NCI-H1930 (cell line): ENCODE measurements around the gene SLMAP.
"Not testable (repeated sequence)": the region's sequence is repeated elsewhere in the genome, so short reads cannot be mapped to it uniquely, and the experiment has no call there.

Experiments
- DNase-seq, 2 experiments: peaks; one replicate each; lab custom pipeline; 2025; lab: John Stamatoyannopoulos, UW

The SLMAP gene

DNA sequence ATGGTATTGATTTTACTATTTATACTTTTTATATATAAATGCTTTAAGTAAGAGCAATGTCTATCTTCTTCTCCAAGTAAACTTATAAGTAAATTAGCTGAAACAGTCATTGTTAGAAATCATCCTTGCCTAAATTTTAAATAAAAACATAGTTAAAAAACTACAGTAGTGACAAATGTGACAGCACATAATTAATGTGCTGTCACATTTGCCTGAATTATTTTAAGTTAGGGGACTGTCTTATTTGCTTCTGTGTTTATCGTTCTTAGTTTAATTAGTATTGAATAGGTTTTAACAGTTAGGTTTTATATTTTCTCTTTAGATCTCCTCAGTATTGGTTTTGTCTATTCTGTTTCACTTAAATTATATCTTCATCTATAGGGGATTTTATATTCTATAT is 36.1 kb downstream of the SLMAP start:
- DNase-seq = no peak

DNA sequence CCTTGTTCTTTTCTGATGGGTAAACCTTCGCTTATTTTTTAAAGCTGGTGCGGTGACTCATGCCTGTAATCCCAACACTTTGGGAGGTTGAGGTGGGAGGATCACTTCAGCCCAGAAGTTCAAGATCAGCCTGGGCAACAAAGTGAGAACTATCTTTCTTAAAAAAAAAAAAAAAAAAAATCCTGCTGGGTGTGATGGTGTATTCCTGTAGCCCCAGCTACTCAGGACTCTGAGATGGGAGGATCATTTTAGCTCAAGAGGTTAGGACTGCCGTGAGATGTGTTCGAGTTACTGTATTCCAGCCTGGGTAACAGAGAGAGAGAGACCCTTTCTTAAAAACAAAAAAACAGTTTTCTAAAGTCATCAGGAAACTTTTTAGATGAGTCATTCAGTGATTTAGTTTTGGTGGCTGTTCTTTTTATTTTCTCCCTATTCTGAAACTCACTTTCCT is 37.7 kb downstream of the SLMAP start:
- DNase-seq = no peak

DNA sequence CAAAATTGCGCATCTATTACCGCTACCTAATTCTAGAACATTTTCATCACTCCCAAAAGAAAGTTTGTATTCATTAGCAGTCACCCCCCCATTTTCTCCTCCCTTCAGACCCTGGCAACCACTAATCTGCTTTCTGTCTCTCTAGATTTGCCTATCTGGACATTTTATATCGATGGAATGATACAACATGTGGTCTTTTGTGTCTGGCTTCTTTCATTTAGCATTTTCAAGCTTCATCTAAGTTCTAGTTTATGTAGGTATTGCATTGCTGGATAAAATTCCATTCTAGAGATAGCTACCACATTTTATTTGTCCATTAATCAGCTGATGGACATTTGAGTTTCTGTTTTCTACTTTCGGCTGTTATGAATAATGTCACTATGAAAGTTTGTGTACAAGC is 38.4 kb downstream of the SLMAP start:
- DNase-seq = no peak

DNA sequence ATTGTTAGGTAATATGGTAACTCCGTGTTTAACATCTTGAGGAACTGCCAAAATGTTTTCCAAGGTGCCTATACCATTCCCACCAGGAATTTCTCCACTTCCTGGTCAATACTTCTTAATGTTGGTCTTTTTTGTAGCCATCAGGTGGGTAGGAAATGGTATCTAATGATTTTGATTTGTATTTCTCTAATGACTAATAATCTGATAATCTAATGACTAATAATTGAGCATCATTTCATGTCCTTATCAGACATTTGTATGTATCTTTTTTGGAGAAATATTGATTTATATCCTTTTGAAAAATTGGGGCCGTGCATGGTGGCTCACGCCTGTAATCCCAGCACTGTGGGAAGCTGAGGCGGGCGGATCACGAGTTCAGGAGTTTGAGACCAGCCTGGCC is 38.8 kb downstream of the SLMAP start:
- DNase-seq = no peak

DNA sequence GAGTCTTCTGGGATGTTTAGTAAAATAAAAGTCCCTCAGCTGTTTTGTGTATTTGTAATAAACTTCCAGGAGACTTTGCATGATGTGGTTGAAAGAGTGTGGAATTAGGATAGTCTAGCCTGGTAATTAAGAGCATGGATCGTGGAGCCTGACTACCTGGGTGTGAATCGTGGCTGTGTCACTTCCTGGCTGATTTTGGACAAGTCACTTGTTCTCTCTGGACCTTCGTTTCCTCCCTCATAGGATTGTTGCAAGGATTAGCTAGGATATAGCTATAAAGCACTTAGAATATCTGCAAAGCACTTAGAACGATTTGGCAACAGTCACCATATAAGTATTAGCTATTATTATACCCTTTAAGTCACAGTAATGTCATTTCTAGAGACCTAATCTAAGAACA is 40.2 kb downstream of the SLMAP start:
- no peak for DNase-seq

DNA sequence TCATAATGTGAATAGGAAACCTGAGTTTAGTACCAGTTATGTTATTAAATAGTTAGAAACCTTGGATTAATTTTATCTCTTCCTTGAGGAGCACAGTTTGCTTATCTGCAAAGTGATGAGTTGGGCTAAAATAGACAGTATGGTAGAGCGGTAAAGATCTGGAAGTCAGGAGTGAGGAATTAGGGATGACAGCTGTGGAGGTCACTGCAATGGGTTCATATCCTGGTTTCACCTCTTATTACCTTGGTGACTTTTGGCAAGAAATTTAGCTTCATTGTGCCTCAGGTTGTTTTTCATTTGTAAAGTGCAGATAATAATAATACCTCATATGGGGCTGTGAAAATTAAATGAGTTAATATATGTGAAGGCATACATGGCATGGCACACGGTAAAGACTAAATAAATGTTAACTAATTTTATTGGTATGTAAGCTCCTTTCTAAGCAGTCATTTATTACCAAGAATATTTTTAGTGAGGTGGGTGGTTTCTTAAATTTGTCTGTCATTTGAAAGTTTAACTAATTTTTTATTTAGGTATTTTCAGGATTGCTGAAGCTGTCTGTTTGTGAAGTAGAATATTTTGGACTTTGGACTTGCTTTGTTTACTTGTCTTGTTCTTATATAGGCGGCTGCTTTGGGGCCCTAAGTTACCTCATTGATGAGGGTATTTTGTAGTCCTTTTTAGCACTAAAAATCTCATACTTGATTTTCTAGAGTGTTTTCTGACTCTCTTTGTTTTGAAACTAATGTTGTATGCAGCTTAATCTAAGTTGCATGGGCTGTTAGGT is 41.8 kb downstream of the SLMAP start:
- DNase-seq = no peak

DNA sequence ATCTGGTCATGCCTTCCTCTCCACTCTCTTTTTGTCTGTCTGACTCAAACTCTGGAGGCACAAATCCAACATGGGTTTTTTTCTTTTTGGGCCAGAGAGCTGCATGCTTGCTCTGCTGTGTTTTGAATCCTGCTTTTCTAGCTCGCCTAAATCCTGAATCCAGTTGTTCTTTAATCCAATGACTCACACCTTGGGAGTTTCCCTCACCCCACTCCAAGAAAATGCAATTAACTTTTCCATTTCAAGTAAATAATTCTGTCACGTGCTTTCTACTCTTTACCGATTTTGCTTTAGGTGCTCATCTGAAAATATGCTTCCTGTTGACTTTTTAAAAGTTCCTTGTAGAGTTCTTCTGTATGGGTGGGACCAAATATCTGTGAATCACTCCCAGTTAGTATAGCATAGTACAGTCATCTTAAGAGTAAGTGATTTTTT is 47.6 kb downstream of the SLMAP start:
- no peak for DNase-seq

DNA sequence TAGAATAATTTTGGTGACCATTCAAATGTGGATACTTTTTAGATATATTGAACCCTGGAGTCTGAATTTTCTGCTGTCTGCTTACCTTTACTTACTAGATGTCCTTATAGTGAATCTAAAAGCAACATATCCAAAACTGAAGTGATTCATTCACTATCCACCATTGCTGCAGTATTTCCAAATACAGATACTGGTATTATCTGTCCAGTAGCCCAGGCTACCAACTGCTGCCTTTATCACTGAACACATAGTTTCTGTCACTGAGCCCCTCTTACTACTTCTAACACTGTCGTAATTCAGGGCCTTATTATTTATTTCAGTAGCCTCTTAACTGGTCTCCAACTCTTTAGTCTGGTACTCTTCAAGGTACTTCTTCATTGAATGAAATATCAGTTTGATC is 49.2 kb downstream of the SLMAP start:
- no peak for DNase-seq

DNA sequence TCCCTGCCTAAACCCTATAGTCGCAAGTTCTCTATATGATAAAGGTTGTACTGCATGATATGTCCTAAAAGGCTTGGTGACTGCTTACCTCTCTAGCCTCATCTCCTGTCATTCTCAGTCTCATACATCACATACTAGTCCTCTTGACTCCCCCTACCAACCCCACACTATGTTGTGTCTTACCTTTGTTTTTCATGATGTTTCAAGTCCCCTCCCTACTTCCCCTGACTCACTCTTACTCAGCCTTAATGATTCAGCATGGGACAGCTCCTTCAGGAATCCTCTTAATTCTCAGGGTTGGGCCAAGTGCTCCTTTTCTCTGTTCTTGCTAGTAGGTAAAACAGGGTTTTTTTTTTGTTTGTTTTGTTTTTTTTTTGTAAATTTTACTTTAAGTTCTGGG is 49.6 kb downstream of the SLMAP start:
- no peak for DNase-seq

DNA sequence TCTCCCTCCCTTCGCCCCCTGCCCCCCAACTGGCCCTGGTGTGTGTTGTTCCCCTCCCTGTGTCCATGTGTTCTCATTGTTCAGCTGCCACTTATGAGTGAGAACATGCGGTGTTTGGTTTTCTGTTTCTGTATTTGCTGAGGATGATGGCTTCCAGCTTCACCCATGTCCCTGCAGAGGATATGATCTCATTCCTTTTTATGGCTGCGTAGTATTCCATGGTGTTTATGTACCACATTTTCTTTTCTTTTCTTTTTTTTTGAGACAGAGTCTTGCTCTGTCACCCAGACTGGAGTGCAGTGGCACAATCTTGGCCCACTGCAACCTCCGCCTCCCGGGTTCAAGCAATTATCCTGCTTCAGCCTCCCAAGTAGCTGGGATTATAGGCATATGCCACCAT is 50.1 kb downstream of the SLMAP start:
- DNase-seq = not testable (repeated sequence)

DNA sequence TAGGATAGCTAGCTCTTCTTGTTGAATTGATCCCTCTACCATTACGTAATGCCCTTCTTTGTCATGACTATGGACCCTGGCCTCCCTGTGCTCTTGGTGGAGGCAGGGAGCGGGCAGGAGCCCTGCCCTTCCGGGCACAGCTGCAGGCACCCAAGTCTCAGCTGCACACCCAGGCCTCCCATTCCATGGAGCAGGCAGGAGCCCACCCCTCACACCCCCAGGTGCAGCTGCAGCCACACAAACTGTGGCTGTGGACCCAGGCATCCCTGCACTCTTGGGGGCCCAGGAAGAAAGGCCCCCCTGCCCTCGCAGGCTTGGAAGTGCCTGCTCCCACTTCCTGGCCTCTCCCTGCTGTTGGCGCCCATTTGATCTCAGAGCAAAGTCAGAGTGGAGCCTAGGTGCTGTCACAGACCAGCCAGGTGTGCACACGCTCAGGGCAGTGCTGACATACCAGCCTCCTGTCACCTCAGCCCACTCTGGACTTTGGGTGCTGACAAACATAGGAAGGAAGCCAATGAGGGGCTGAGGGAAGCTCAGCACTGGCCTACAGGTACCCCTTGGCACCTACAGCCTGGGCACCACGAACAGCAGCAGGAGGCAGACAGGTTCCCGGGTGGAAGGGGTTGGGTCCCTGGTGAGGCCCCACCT is 53.0 kb downstream of the SLMAP start:
- no peak for DNase-seq

DNA sequence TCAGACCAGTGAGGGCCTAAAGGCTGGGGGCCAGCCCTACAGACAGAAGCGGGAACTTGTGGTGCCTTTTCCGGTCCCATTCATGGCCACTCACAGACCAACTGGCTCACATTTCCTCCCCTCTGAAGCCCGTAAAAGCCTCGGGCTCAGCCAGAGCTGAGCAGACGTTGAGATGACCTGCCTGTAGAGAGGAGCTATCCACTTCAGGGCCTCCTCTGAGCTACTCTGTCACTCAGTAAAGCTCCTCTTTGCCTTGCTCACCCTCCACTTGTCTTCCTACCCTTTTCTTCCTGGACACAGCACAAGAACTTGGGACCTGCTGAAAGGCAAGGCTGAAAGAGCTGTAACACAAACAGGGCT is 53.5 kb downstream of the SLMAP start:
- DNase-seq = no peak

DNA sequence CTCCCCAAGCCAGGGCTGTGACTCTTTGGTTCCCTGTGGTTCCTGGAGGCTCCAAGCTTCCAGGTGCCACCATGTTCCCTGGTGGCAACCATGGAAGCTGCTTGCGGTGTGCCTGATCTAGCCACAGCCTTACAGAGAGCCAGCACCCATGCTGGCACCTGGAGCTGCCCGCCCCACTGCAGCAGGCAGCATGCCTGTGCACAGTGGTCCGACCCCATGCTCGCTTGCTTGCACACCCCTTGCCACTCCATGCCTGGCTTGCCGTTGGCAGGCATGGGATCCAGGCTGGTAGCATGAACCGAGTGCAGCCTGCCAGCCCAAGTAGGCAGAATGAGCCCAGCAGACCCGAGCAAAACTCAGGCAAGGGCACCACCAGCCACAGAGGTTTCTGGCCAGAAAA is 53.9 kb downstream of the SLMAP start:
- no peak for DNase-seq

DNA sequence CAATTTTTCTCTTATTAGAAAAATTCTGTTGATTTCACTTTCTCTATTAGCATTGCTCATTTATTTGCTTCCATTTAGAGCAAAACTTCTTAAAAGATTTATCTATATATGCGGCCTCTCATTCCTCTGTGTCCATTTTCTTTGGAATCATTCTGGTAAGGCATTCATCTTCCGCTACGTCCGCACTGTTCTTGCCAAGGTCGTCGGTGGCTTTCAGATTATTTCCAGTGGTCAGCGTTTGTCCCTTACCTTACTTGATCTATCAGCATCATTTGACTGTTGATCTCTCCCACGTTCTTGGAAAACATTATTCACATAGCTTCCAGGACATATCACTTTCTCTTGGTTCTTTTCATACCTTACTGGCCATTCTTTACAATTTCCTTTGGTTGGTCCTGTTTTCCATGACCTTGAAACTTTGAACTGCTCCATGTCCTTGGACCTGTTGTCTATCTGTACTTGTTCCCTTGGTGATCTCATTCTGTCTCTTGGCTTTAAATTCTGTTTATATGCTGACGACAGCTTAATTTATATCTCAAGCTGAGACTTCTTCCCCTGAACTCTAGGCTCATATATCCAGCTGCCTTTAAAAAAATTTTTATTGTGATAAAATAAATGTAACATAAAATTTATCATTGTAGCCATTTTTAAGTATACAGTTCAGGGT is 54.5 kb downstream of the SLMAP start:
- DNase-seq = no peak

DNA sequence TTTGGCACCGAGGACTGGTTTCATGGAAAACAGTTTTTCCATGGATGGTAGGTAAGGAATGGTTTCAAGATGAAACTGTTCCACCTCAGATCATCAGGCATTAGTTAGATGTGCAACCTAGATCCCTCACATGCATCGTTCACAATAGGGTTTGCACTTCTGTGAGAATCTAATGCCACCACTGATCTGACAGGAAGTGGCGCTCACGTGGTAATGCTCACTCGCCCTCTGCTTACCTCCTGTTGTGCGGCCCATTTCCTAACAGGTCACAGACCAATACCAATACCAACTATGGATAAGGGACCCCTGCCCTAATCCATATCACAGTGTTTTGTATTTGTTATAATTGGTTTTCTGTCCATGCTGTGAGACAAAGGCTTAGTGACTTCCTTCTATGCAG is 58.9 kb downstream of the SLMAP start:
- no peak for DNase-seq

DNA sequence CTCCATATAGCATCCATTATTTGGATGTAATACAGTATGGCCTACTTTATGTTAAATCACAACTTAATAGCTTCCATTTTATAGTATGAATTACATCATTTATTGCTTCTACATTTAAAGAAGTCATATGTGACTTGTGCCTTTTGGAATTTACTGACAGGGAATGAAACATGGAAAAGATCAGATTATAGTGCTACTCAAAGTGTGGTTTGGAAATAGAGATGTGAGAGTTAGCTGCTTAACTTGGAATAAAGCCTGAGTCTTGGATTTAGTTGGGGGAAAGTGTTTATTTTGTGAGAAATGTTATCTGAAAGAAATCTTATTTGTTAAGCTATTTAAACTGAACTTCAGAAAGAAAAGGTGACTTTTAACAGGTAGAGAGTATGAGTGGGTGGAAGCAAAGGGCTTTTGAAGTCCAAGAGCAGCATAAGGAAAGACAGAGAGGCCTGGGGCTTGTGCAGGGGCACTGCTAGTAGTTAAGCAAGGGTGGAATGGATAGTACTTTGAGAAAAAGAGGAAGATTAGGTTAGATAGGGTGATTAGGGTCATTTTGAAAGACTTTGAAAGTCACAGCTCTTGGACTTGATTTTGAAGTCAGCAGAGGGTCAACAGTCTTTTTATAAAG is 60.5 kb downstream of the SLMAP start:
- DNase-seq = no peak

DNA sequence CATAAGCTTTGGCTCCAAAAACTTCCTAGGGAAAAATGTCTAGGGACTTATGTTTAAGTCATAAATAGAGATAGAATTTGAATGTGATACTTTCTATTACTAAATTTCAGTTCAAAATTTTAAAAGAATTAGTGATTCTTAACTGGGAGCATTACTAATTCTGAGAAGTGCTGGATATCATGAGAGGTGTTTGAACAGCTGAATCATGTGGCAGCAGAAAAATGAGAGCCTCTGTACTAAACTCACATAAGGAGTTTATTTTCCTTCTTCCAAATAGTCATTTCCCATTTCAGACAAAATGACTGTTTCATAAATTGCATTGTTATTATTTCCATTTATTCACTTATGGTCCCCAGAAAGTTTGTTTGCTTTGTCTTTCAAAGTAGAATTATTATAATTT is 62.7 kb downstream of the SLMAP start:
- DNase-seq = no peak

DNA sequence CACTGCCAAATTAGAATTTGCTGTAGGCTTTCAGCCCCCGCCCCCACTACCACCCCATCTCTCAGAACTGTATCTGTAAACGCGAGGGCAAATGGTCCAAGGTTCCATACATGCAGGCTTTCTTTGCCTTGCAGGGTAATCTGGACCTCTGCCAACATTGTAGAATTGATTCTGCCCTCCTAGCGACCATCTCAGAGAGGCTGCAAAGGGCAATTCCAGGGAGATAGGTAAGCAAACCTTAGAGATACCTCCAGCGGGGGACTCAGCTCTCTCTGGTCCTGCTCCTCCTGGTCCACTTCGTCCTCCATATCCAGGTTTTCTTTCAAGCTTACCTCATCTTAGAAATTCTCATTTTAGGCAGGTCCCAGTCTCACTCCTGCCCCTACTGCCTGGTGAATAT is 64.4 kb downstream of the SLMAP start:
- no peak for DNase-seq

DNA sequence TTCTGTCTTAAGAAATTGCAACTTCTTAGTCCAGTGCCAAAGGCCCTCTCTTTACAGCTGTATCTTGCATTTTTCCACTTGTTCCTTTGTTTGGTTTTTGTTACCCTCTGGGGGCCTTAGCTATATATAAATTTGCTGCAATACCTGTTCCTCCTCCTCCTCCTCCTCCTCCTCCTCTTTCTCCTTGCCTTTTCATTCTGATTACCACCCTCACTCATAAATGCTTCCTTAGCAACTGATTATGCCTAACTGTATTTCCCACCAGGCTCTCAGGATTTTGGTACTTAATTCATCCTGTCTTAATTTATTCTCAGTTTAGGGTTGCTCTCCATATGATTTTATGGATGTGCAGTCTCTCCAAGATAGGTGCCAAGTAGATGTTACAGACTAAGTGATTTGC is 65.7 kb downstream of the SLMAP start:
- DNase-seq = no peak

DNA sequence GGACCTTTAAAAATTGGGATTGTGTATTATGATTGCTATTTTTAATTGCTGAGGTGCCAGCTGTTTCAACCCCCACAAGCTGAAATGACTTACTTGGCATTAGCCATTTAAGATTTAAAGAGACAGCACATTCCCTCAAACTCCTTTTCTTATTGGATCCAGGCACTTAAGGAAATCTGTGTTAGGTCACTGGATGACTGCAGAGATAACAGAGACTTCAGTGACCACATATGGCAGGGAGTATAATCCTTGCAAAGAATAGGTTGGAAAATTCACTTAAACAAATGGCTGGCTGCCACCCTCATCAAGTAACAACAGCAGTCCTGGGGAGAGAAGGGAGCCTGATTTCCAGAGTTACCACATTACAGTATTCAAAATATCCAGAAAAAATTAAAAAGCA is 66.6 kb downstream of the SLMAP start:
- DNase-seq = no peak

DNA sequence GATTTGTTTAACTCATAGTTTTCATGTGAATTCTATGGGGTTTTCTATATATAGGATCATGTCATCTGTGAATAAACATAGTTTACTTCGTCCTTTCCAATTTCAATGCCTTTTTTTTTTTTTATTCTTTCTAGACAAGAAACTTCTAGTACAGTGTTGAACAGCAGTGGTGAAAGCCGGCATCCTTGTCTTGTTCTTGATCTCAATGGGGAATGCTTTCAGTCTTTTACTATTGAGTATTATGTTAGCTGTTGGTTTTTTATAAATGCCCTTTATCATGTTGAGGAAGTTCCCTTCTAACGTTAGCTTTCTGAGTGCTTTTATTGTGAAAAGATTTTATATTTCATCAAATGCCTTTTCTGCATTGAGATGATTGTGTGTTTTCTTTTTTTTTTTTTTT is 69.0 kb downstream of the SLMAP start:
- DNase-seq = no peak

DNA sequence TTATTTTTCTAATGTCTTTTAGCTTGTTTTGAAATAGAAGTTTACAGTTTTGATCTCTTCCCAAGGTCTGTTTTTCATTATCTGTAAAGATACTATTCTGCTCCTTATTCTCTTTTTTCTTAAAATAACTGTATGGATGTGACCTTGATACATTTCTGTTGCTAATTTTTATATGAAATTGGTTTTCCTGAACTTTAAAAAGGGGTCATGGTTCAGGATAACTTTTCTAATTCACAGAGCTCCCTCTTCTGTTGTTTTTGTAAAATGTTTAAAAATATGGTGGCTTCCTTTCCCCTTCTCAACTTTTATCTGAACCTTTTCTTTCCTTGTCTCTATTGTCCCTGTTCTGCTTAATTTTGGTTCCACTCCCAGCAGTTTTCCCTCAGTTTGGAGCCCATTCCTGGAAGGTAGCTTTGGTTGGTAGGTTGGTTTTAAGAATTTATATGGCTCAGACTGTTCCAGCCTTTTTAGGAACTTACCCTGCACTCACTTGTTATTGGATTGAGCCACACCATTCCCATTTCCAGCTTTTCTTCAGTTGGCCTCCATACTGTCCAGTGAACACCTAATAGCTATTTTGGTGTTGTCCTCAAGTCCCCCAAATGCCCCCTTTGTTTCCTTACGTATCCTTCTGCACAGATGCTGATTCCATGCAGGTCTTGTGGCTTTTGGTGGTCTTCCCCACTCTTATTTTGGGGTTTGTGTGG is 70.3 kb downstream of the SLMAP start:
- no peak for DNase-seq
